ENCODE data around the gene SLC50A1. TPM values are rescaled to one million over a fixed set of nuclear protein-coding genes. Genes with fewer than 3 reads are reported as not detected.
A peak's percentile ranks its signal among the peaks of the same experiment; 100 is the strongest.

The SLC50A1 gene
- 42.6 TPM for total RNA-seq
- long read RNA-seq, transcript SLC50A1-202 (5 exons, 1,218 nt): minor isoform, 6 of 51 reads
- long read RNA-seq, transcript SLC50A1-203 (6 exons, 1,300 nt): major isoform, 29 of 51 reads
- long read RNA-seq, transcript SLC50A1-206 (6 exons, 1,346 nt): minor isoform, 5 of 51 reads
- long read RNA-seq, partial matches to known transcripts: 1 of 51 reads
- long read RNA-seq, other reads (novel, unspliced or antisense): 8 of 51 reads

DNA sequence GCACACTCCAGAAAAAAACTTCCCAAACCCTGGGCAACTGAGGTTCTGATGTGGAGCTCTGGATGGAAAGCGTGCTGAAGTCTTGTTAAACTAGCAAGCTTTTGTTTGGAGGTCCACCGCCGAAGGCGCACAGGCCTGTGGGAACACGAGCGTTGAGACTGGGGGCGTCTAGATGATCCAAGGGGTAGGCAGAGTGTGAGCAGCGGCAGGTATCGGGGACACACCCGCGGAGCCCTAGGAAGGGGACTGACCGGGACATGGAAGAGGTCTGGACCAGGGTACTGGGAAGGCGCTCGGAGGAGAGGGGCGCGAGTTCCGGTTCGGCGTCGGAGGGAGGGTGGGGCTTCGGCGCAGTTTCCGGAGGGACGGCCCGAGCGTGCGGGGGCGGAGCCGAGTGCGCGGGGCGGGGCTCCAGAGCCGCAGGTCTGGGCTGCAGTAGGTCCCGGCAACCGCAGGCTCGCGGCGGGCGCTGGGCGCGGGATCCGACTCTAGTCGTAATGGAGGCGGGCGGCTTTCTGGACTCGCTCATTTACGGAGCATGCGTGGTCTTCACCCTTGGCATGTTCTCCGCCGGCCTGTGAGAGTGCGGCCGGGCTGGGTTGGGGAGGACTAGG, at the start of gene SLC50A1:
Gene SLC50A1, plus strand, starts transcription at position 438 of the 614 bp plus-strand sequence. Its CDS starts 60 bp downstream, at position 498.
- ATAC-seq (peak; percentile 92 to 95), DNase-seq (peak; percentile 97)
- H3K27me3 ChIP-seq (ENCODE audit: low read depth): no peaks in the 10 kb centered on the region
- peak within 1 kb of the TSS; percentile 91 for H3K27ac ChIP-seq
- H3K9me3 ChIP-seq: no peaks in the 10 kb centered on the region
- peak within 1 kb of the TSS; percentile 64 for H3K4me3 ChIP-seq
- intact Hi-C loops (cut with DNase I): no loop called here
- H3K36me3 ChIP-seq: peaks cover 43% of the 10 kb centered on the region
- peak; percentile 46 for TF ChIP-seq CTCF (IDR thresholded peaks at IDR 0.05)
- H3K4me1 ChIP-seq: peaks cover 75% of the 10 kb centered on the region

- ATAC-seq: peak; percentile 50 to 72
- peak overlapping the region; percentile 94 for H3K4me3 ChIP-seq
These were observed 49.4 kb upstream of the SLC50A1 start for GRCh38 chr1:155086128-155086741.

DNA sequence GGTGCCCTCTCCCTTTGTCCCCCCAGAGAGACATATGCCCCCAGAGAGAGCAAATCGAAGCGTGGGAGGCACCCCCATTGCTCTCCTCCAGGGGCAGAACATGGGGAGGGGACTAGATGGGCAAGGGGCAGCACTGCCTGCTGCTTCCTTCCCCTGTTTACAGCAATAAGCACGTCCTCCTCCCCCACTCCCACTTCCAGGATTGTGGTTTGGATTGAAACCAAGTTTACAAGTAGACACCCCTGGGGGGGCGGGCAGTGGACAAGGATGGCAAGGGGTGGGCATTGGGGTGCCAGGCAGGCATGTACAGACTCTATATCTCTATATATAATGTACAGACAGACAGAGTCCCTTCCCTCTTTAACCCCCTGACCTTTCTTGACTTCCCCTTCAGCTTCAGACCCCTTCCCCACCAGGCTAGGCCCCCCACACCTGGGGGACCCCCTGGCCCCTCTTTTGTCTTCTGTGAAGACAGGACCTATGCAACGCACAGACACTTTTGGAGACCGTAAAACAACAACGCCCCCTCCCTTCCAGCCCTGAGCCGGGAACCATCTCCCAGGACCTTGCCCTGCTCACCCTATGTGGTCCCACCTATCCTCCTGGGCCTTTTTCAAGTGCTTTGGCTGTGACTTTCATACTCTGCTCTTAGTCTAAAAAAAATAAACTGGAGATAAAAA, 48.7 kb upstream of the SLC50A1 start:
- Histone ChIP-seq H3K4me1 (peaks cover 40% of the 10 kb centered on the region), H3K4me3 (no peak overlapping the region), H3K9me3 (no peaks in the 10 kb centered on the region), H3K27me3 (ENCODE audit: low read depth) (peaks cover 25% of the 10 kb centered on the region), H3K27ac (no peak overlapping the region), H3K36me3 (no peaks in the 10 kb centered on the region)
- ATAC-seq (no peak), DNase-seq (no peak)
- intact Hi-C loops (cut with DNase I): no loop called here
- TF ChIP-seq CTCF (IDR thresholded peaks at IDR 0.05): no peak

More at GRCh38 chr1:155086128-155086741, 49.4 kb upstream of the SLC50A1 start:
- intact Hi-C loops (cut with DNase I): no loop called here
- Histone ChIP-seq H3K27me3 (ENCODE audit: low read depth) (peaks cover 33% of the 10 kb centered on the region), H3K9me3 (no peaks in the 10 kb centered on the region), H3K4me1 (peaks cover 42% of the 10 kb centered on the region), H3K36me3 (no peaks in the 10 kb centered on the region), H3K27ac (peak overlapping the region; percentile 85)
- peak; percentile 100 for TF ChIP-seq CTCF (IDR thresholded peaks at IDR 0.05)
- peak; percentile 81 for DNase-seq

- ATAC-seq: peak; percentile 71 to 80
- H3K27ac ChIP-seq: no peak overlapping the region
- H3K9me3 ChIP-seq: no peaks in the 10 kb centered on the region
- TF ChIP-seq CTCF (IDR thresholded peaks at IDR 0.05): peak; percentile 99
- no peaks in the 10 kb centered on the region for H3K27me3 ChIP-seq (ENCODE audit: low read depth)
- peak overlapping the region; percentile 14 for H3K4me3 ChIP-seq
- DNase-seq: peak; percentile 86
- intact Hi-C loops (cut with DNase I): loop anchor here (5.0 kb wide), 1 partner anchor 76 kb away; no protein-coding TSS in a partner anchor
- H3K36me3 ChIP-seq: no peaks in the 10 kb centered on the region
- H3K4me1 ChIP-seq: peaks cover 22% of the 10 kb centered on the region
These were observed 44.3 kb upstream of the SLC50A1 start for GRCh38 chr1:155091071-155092051.
